Upper lobe of left lung (tissue), 6 donors: ENCODE data around the gene ABCD3. TPM values are rescaled to one million over a fixed set of nuclear protein-coding genes. Genes with fewer than 3 reads are reported as not detected.

Source experiments
- ATAC-seq, 2 donors: fragments of 200-7000 bp; cut with Tn5 transposase; one replicate each; pipeline ENCODE4 v1.9.1; 2022; ENCODE audit warnings: mild to moderate bottlenecking in 2 of 2, moderate library complexity in 2 of 2; ENCODE audit not compliant: low FRiP score in 2 of 2
- DNase-seq, 2 donors: peaks; one replicate each; pipeline ENCODE4 v3.0.0-alpha.2; 2019 to 2020
- H3K27ac ChIP-seq, 4 donors: fragments of 200-600 bp; sonication (generic); one replicate each; pipeline ENCODE4 v1.5.1; 2016 to 2019
- H3K27me3 ChIP-seq, 4 donors: fragments of 200-600 bp; sonication (generic); one replicate each; pipeline ENCODE4 v1.5.1; 2017 to 2019
- H3K36me3 ChIP-seq, 4 donors: fragments of 200-600 bp; sonication (generic); one replicate each; pipeline ENCODE4 v1.5.1; 2016 to 2019
- H3K4me1 ChIP-seq, 4 donors: fragments of 200-600 bp; sonication (generic); one replicate each; pipeline ENCODE4 v1.5.1; 2018 to 2019
- H3K4me3 ChIP-seq, 4 donors: fragments of 200-600 bp; sonication (generic); one replicate each; pipeline ENCODE4 v1.5.1; 2017 to 2019; ENCODE audit warnings: mild to moderate bottlenecking in 2 of 4, moderate library complexity in 1 of 4
- H3K9me3 ChIP-seq, 4 donors: fragments of 200-600 bp; sonication (generic); one replicate each; pipeline ENCODE4 v1.5.1; 2018 to 2019
- CTCF ChIP-seq, 6 experiments: fragments of 450-650 bp in 4 of 6; fragments of 200-600 bp in 2 of 6; sonication (generic) in 2 of 6; IDR thresholded peaks; one replicate each; pipeline ENCODE4 v1.5.1; 2016 to 2019; ENCODE audit warnings: antibody characterized with exemption in 6 of 6
- EP300 ChIP-seq, 4 donors: sonication (generic); formaldehyde crosslinking; IDR thresholded peaks; one replicate each; pipeline ENCODE4 v1.5.1; 2017; ENCODE audit warnings: antibody characterized with exemption in 4 of 4, control low read depth in 2 of 4
- POLR2A ChIP-seq, 4 donors: fragments of 450-650 bp; IDR thresholded peaks; one replicate each; pipeline ENCODE4 v1.5.1; 2016 to 2017; ENCODE audit warnings: antibody characterized with exemption in 4 of 4, mild to moderate bottlenecking in 2 of 4
- POLR2AphosphoS5 ChIP-seq, 2 donors: sonication (generic); formaldehyde crosslinking; IDR thresholded peaks; one replicate each; pipeline ENCODE4 v1.5.1; 2017; ENCODE audit warnings: antibody characterized with exemption in 2 of 2
- WGBS, 2 donors: methylation state at CpG; one replicate each; pipeline ENCODE4 v1.1.5; 2017 to 2018; 5-methylcytosine and 5-hydroxymethylcytosine counted together
- total RNA-seq, 6 donors: library from RNA; depleted of rRNA in 4 of 6; stranded (reverse); fragments of >200 nt in 4 of 6; gene quantifications; one replicate each; pipeline versions ENCODE4 v1.1.0 to v1.2.1, GENCODE V29; 2016 to 2021
- donor health status: DM: no; HTN: no; CAD: no; lungs with moderate emphysema.
- donor health status: DM: no; HTN: yes; CAD: no; lungs with severe emphysema.

The ABCD3 gene
- total RNA-seq, 6 donors from 2014 or later, result 14.2 to 54.8 (median 38.1) TPM

GRCh38 chr1:94543001-94543400 is 124.8 kb downstream of the ABCD3 start:
- WGBS, 2 donors, result 0 to 10% methylated on average over 1 of the region's 1 CpG
- Histone ChIP-seq H3K27ac (peak overlapping the region in 3 of 4 donors; percentile 85 to 96 (median 88)), H3K4me1 (peaks cover 3 to 27% (median 17%) of the 10 kb centered on the region in 4 donors)

GRCh38 chr1:94543893-94544635 is 125.9 kb downstream of the ABCD3 start:
- Histone ChIP-seq H3K9me3 (no peaks in the 10 kb centered on the region), H3K4me1 (peaks cover 3 to 26% (median 13%) of the 10 kb centered on the region in 4 donors), H3K4me3 (no peak overlapping the region), H3K36me3 (no peaks in the 10 kb centered on the region), H3K27me3 (no peaks in the 10 kb centered on the region), H3K27ac (peak overlapping the region in 2 of 4 donors; percentile 16 to 37)
- ATAC-seq (no peak), DNase-seq (no peak)
- 56% methylated on average over 4 of the region's 4 CpGs for WGBS, 2 donors
- TF ChIP-seq EP300 (IDR thresholded peaks at IDR 0.05) (no peak), CTCF (IDR thresholded peaks at IDR 0.05) (no peak), POLR2AphosphoS5 (IDR thresholded peaks at IDR 0.05) (no peak), POLR2A (IDR thresholded peaks at IDR 0.05) (no peak)

More at GRCh38 chr1:94543001-94543400, 124.8 kb downstream of the ABCD3 start:
- TF ChIP-seq POLR2A (IDR thresholded peaks at IDR 0.05) (no peak), CTCF (IDR thresholded peaks at IDR 0.05) (no peak), EP300 (IDR thresholded peaks at IDR 0.05) (no peak)
- H3K36me3 ChIP-seq, result no peaks in the 10 kb centered on the region
- no peak for ATAC-seq
- H3K4me3 ChIP-seq, result peak overlapping the region in 3 of 4 donors; percentile 77 to 86 (median 84)
- H3K27me3 ChIP-seq, result no peaks in the 10 kb centered on the region
- DNase-seq, result no peak
- H3K9me3 ChIP-seq, result no peaks in the 10 kb centered on the region

- H3K9me3 ChIP-seq, result no peaks in the 10 kb centered on the region
- TF ChIP-seq POLR2A (IDR thresholded peaks at IDR 0.05) (no peak), POLR2AphosphoS5 (IDR thresholded peaks at IDR 0.05) (no peak), EP300 (IDR thresholded peaks at IDR 0.05) (no peak), CTCF (IDR thresholded peaks at IDR 0.05) (no peak)
- DNase-seq, result no peak
- ATAC-seq, result no peak
- peaks cover 3 to 26% (median 13%) of the 10 kb centered on the region in 4 donors for H3K4me1 ChIP-seq
- 86 to 88% methylated on average over 4 of the region's 4 CpGs for WGBS, 2 donors
- H3K27ac ChIP-seq, result peak overlapping the region in 2 of 4 donors; percentile 16 to 37
- H3K27me3 ChIP-seq, result no peaks in the 10 kb centered on the region
- H3K36me3 ChIP-seq, result no peaks in the 10 kb centered on the region
- H3K4me3 ChIP-seq, result no peak overlapping the region
Measured at GRCh38 chr1:94544706-94545490, 126.7 kb downstream of the ABCD3 start.

GRCh38 chr1:94549706-94550105 is 131.5 kb downstream of the ABCD3 start:
- no peaks in the 10 kb centered on the region for H3K27me3 ChIP-seq
- DNase-seq, result no peak
- WGBS, 2 donors, result 78 to 79% methylated on average over 5 of the region's 5 CpGs
- no peaks in the 10 kb centered on the region for H3K36me3 ChIP-seq
- H3K4me1 ChIP-seq, result peaks cover 0 to 13% (median 2%) of the 10 kb centered on the region in 4 donors
- ATAC-seq, result no peak
- no peak overlapping the region for H3K4me3 ChIP-seq
- TF ChIP-seq CTCF (IDR thresholded peaks at IDR 0.05), result no peak
- no peaks in the 10 kb centered on the region for H3K9me3 ChIP-seq
- no peak overlapping the region for H3K27ac ChIP-seq
